ENCODE data around the gene MED15. TPM values are rescaled to one million over a fixed set of nuclear protein-coding genes. Genes with fewer than 3 reads are reported as not detected.
"Not testable (repeated sequence)": the region's sequence is repeated elsewhere in the genome, so short reads cannot be mapped to it uniquely, and the experiment has no call there.

The MED15 gene
- total RNA-seq, 2 experiments from 2014 or later = 141 to 182 TPM

GRCh38 chr22:20469110-20469868 lies 38.1 kb upstream of the MED15 start:
- ChIA-PET CTCF (interaction anchor here (1.1 kb wide), 1 partner anchor 95 kb away, joined by 3 read pairs; no protein-coding TSS in a partner anchor), POLR2A (no interaction called here)

GRCh38 chr22:20470525-20470924 lies 36.9 kb upstream of the MED15 start:
- POLR2A ChIA-PET = not testable (repeated sequence)

More at GRCh38 chr22:20469110-20469868, 38.1 kb upstream of the MED15 start:
- H3K4me3 Mint-ChIP-seq = no peak overlapping the region
- H3K27ac Mint-ChIP-seq = peak overlapping the region; percentile 59
- no peaks in the 10 kb centered on the region for H3K9me3 Mint-ChIP-seq
- no peak for DNase-seq
- H3K4me1 Mint-ChIP-seq = peaks cover 47% of the 10 kb centered on the region
- peaks cover 52% of the 10 kb centered on the region for H3K36me3 Mint-ChIP-seq (ENCODE audit: low read depth)
- H3K27me3 Mint-ChIP-seq = no peaks in the 10 kb centered on the region

GRCh38 chr22:20471126-20471833 lies 36.1 kb upstream of the MED15 start:
- Mint-ChIP-seq H3K9me3 (no peaks in the 10 kb centered on the region), H3K27ac (no peak overlapping the region), H3K36me3 (ENCODE audit: low read depth) (peaks cover 34% of the 10 kb centered on the region), H3K27me3 (no peaks in the 10 kb centered on the region), H3K4me1 (peaks cover 46% of the 10 kb centered on the region), H3K4me3 (no peak overlapping the region)
- ChIA-PET CTCF (interaction anchor here (1.1 to 1.3 kb wide), 2 partner anchors 9 to 14 kb away, joined by 3 read pairs; no protein-coding TSS in a partner anchor), POLR2A (interaction anchor here (0.6 kb wide), 1 partner anchor 28 kb away, joined by 3 read pairs; no protein-coding TSS in a partner anchor)
- no peak for DNase-seq

More at GRCh38 chr22:20470525-20470924, 36.9 kb upstream of the MED15 start:
- CTCF ChIA-PET = interaction anchor here (1.1 kb wide), 1 partner anchor 13 kb away, joined by 3 read pairs; no protein-coding TSS in a partner anchor
- H3K27me3 Mint-ChIP-seq, H3K9me3 Mint-ChIP-seq, H3K27ac Mint-ChIP-seq, H3K4me3 Mint-ChIP-seq, DNase-seq: not testable (repeated sequence)
- Mint-ChIP-seq H3K4me1 (peaks cover 46% of the 10 kb centered on the region), H3K36me3 (ENCODE audit: low read depth) (peaks cover 39% of the 10 kb centered on the region)

- ChIA-PET POLR2A (no interaction called here), CTCF (interaction anchor here (2.3 kb wide), 1 partner anchor 9 kb away, joined by 10 read pairs; no protein-coding TSS in a partner anchor)
- H3K36me3 Mint-ChIP-seq (ENCODE audit: low read depth) = peaks cover 34% of the 10 kb centered on the region
Observed at GRCh38 chr22:20472629-20473442, 34.6 kb upstream of the MED15 start.

GRCh38 chr22:20475115-20475436 lies 32.3 kb upstream of the MED15 start:
- H3K36me3 Mint-ChIP-seq (ENCODE audit: low read depth) = peaks cover 28% of the 10 kb centered on the region
- ChIA-PET CTCF (interaction anchor here (0.7 kb wide), 1 partner anchor 44 kb away, joined by 3 read pairs; no protein-coding TSS in a partner anchor), POLR2A (no interaction called here)
- no peak overlapping the region for H3K4me3 Mint-ChIP-seq
- H3K4me1 Mint-ChIP-seq = peaks cover 32% of the 10 kb centered on the region
- H3K27ac Mint-ChIP-seq = peak overlapping the region; percentile 72
- H3K27me3 Mint-ChIP-seq = no peaks in the 10 kb centered on the region
- no peaks in the 10 kb centered on the region for H3K9me3 Mint-ChIP-seq
- DNase-seq = no peak

More at GRCh38 chr22:20472629-20473442, 34.6 kb upstream of the MED15 start:
- H3K27ac Mint-ChIP-seq = peak overlapping the region; percentile 54
- H3K4me1 Mint-ChIP-seq = peaks cover 38% of the 10 kb centered on the region
- DNase-seq = no peak
- H3K9me3 Mint-ChIP-seq = no peaks in the 10 kb centered on the region
- no peak overlapping the region for H3K4me3 Mint-ChIP-seq
- no peaks in the 10 kb centered on the region for H3K27me3 Mint-ChIP-seq

- H3K4me1 Mint-ChIP-seq = peaks cover 34% of the 10 kb centered on the region
- H3K4me3 Mint-ChIP-seq, POLR2A ChIA-PET: not testable (repeated sequence)
Observed at GRCh38 chr22:20475569-20475968, 31.8 kb upstream of the MED15 start.

GRCh38 chr22:20478059-20478458 lies 29.4 kb upstream of the MED15 start:
- H3K4me3 Mint-ChIP-seq, CTCF ChIA-PET, POLR2A ChIA-PET, DNase-seq, H3K9me3 Mint-ChIP-seq, H3K27me3 Mint-ChIP-seq, H3K27ac Mint-ChIP-seq: not testable (repeated sequence)
- Mint-ChIP-seq H3K36me3 (ENCODE audit: low read depth) (peaks cover 16% of the 10 kb centered on the region), H3K4me1 (peaks cover 29% of the 10 kb centered on the region)

More at GRCh38 chr22:20475569-20475968, 31.8 kb upstream of the MED15 start:
- H3K9me3 Mint-ChIP-seq, CTCF ChIA-PET, DNase-seq, H3K27me3 Mint-ChIP-seq: not testable (repeated sequence)
- Mint-ChIP-seq H3K36me3 (ENCODE audit: low read depth) (peaks cover 27% of the 10 kb centered on the region), H3K27ac (peak overlapping the region; percentile 72)

- H3K36me3 Mint-ChIP-seq (ENCODE audit: low read depth) = peaks cover 21% of the 10 kb centered on the region
- ChIA-PET POLR2A (no interaction called here), CTCF (interaction anchor here (1.3 kb wide), 1 partner anchor 61 kb away, joined by 3 read pairs; no protein-coding TSS in a partner anchor)
- no peak for DNase-seq
- H3K27me3 Mint-ChIP-seq = no peaks in the 10 kb centered on the region
- no peaks in the 10 kb centered on the region for H3K9me3 Mint-ChIP-seq
- H3K27ac Mint-ChIP-seq = peak overlapping the region; percentile 10
- no peak overlapping the region for H3K4me3 Mint-ChIP-seq
- H3K4me1 Mint-ChIP-seq = peaks cover 25% of the 10 kb centered on the region
Observed at GRCh38 chr22:20479612-20480196, 27.7 kb upstream of the MED15 start.

GRCh38 chr22:20483143-20483506 lies 24.3 kb upstream of the MED15 start:
- peaks cover 12% of the 10 kb centered on the region for H3K4me1 Mint-ChIP-seq
- H3K27ac Mint-ChIP-seq, H3K27me3 Mint-ChIP-seq, H3K9me3 Mint-ChIP-seq, POLR2A ChIA-PET, DNase-seq, H3K4me3 Mint-ChIP-seq: not testable (repeated sequence)
- peaks cover 24% of the 10 kb centered on the region for H3K36me3 Mint-ChIP-seq (ENCODE audit: low read depth)
- CTCF ChIA-PET = interaction anchor here (1.2 kb wide), 1 partner anchor 88 kb away, joined by 3 read pairs; no protein-coding TSS in a partner anchor

- POLR2A ChIA-PET = no interaction called here
- CTCF ChIA-PET = interaction anchor here (0.6 to 1.6 kb wide), 7 partner anchors 9 to 294 kb away, joined by 3 to 5 read pairs (median 4); no protein-coding TSS in a partner anchor
- H3K9me3 Mint-ChIP-seq = no peaks in the 10 kb centered on the region
Observed at GRCh38 chr22:20483771-20484170, 23.6 kb upstream of the MED15 start.

GRCh38 chr22:20484948-20485683 lies 22.3 kb upstream of the MED15 start:
- ChIA-PET POLR2A (no interaction called here), CTCF (interaction anchor here (1.1 to 1.6 kb wide), 4 partner anchors 8 to 22 kb away, joined by 4 to 5 read pairs (median 4); no protein-coding TSS in a partner anchor)
- H3K27ac Mint-ChIP-seq = no peak overlapping the region
- peaks cover 26% of the 10 kb centered on the region for H3K36me3 Mint-ChIP-seq (ENCODE audit: low read depth)
- no peak for DNase-seq
- H3K9me3 Mint-ChIP-seq = no peaks in the 10 kb centered on the region
- H3K27me3 Mint-ChIP-seq = no peaks in the 10 kb centered on the region
- peaks cover 13% of the 10 kb centered on the region for H3K4me1 Mint-ChIP-seq
- no peak overlapping the region for H3K4me3 Mint-ChIP-seq

More at GRCh38 chr22:20483771-20484170, 23.6 kb upstream of the MED15 start:
- H3K27me3 Mint-ChIP-seq = no peaks in the 10 kb centered on the region
- H3K4me1 Mint-ChIP-seq = peaks cover 12% of the 10 kb centered on the region
- H3K27ac Mint-ChIP-seq = no peak overlapping the region
- no peak for DNase-seq
- H3K4me3 Mint-ChIP-seq = no peak overlapping the region
- H3K36me3 Mint-ChIP-seq (ENCODE audit: low read depth) = peaks cover 26% of the 10 kb centered on the region

- no peak overlapping the region for H3K4me3 Mint-ChIP-seq
- peaks cover 21% of the 10 kb centered on the region for H3K4me1 Mint-ChIP-seq
- H3K36me3 Mint-ChIP-seq (ENCODE audit: low read depth) = peaks cover 28% of the 10 kb centered on the region
- POLR2A ChIA-PET = no interaction called here
- H3K9me3 Mint-ChIP-seq = no peaks in the 10 kb centered on the region
- no peak overlapping the region for H3K27ac Mint-ChIP-seq
- H3K27me3 Mint-ChIP-seq = no peaks in the 10 kb centered on the region
- DNase-seq = no peak
- CTCF ChIA-PET = no interaction called here
Observed at GRCh38 chr22:20486229-20486628, 21.2 kb upstream of the MED15 start.
